Stimulated activated CD8-positive, alpha-beta memory T cell treated with anti-CD3 and anti-CD28 coated beads, Interleukin-7, amount 100 ng/mL, for 48 hours (primary cell): ENCODE measurements around the gene FMC1.
"Not testable (repeated sequence)": the region's sequence is repeated elsewhere in the genome, so short reads cannot be mapped to it uniquely, and the experiment has no call there.

Experiments used
- DNase-seq, 2 donors: peaks; one replicate each; pipeline ENCODE4 v3.0.0-alpha.2; 2020; ENCODE audit warnings: low read depth in 1 of 2; ENCODE audit errors: extremely low read depth in 1 of 2

Gene FMC1

GRCh38 chr7:139340037-139340807 lies 915 bp upstream of the FMC1 start:
- peak; percentile 97 to 99 for DNase-seq

- no peak for DNase-seq
These were observed 404 bp upstream of the FMC1 start for GRCh38 chr7:139340808-139341057.

GRCh38 chr7:139341776-139342226 lies 664 bp downstream of the FMC1 start:
- no peak for DNase-seq

GRCh38 chr7:139345042-139345441 lies 3.9 kb downstream of the FMC1 start:
- DNase-seq: no peak

GRCh38 chr7:139351027-139351426 lies 9.9 kb downstream of the FMC1 start:
- DNase-seq: no peak

- no peak for DNase-seq
These were observed 13.6 kb downstream of the FMC1 start for GRCh38 chr7:139354729-139355128.

GRCh38 chr7:139355320-139355719 lies 14.2 kb downstream of the FMC1 start:
- DNase-seq: no peak

- not testable (repeated sequence) for DNase-seq
These were observed 16.8 kb downstream of the FMC1 start for GRCh38 chr7:139357729-139358506.

GRCh38 chr7:139358541-139359365 lies 17.6 kb downstream of the FMC1 start:
- DNase-seq: no peak

- peak; percentile 99 for DNase-seq
These were observed 18.5 kb downstream of the FMC1 start, which contains the start of gene LUC7L2 for GRCh38 chr7:139359366-139360209. Gene LUC7L2 (plus strand): TSS chr7:139359894. CDS start chr7:139360262, 368 bp downstream.

GRCh38 chr7:139360210-139360947 lies 19.2 kb downstream of the FMC1 start:
- peak; percentile 98 to 99 for DNase-seq

- DNase-seq: no peak
These were observed 19.8 kb downstream of the FMC1 start for GRCh38 chr7:139360948-139361307.

GRCh38 chr7:139361523-139361922 lies 20.4 kb downstream of the FMC1 start:
- DNase-seq: no peak

GRCh38 chr7:139362302-139362701 lies 21.2 kb downstream of the FMC1 start:
- DNase-seq: no peak

- DNase-seq: no peak
These were observed 21.8 kb downstream of the FMC1 start for GRCh38 chr7:139362981-139363380.

- no peak for DNase-seq
These were observed 24.2 kb downstream of the FMC1 start for GRCh38 chr7:139365336-139365735.

GRCh38 chr7:139366400-139366799 lies 25.3 kb downstream of the FMC1 start:
- no peak for DNase-seq

- DNase-seq: no peak
These were observed 26.5 kb downstream of the FMC1 start for GRCh38 chr7:139367438-139368155.

GRCh38 chr7:139370301-139370942 lies 29.3 kb downstream of the FMC1 start:
- no peak for DNase-seq
